Effector memory CD4-positive, alpha-beta T cell (primary cell): ENCODE measurements around the gene AFG1L.

ENCODE experiments used
- DNase-seq, 3 donors: peaks; one replicate each; pipeline ENCODE4 v3.0.0-alpha.2; 2020
- H3K27ac ChIP-seq: 2 replicates; pipeline ENCODE4 v1.7.0; 2013; ENCODE audit warnings: mild to moderate bottlenecking, low read length, moderate library complexity; ENCODE audit not compliant: insufficient read depth, poor library complexity, severe bottlenecking
- H3K27me3 ChIP-seq: replicated peaks from 2 replicates; pipeline ENCODE4 v1.7.0; 2013; ENCODE audit warnings: mild to moderate bottlenecking, low read length; ENCODE audit not compliant: insufficient read depth, control insufficient read depth, poor library complexity, severe bottlenecking
- H3K36me3 ChIP-seq: 2 replicates; pipeline ENCODE4 v1.7.0; 2013; ENCODE audit warnings: mild to moderate bottlenecking, low read length, moderate library complexity; ENCODE audit not compliant: control insufficient read depth, insufficient read depth
- H3K4me1 ChIP-seq: 2 replicates; pipeline ENCODE4 v1.7.0; 2013; ENCODE audit warnings: low read length, mild to moderate bottlenecking; ENCODE audit not compliant: control insufficient read depth, insufficient read depth, poor library complexity, severe bottlenecking
- H3K4me3 ChIP-seq: 2 replicates; pipeline ENCODE4 v1.7.0; 2013; ENCODE audit warnings: low read length, low read depth, mild to moderate bottlenecking; ENCODE audit not compliant: insufficient read depth, poor library complexity, severe bottlenecking
- H3K9me3 ChIP-seq: 2 replicates; pipeline ENCODE4 v1.7.0; 2013; ENCODE audit warnings: mild to moderate bottlenecking, low read length, moderate library complexity; ENCODE audit not compliant: control insufficient read depth

Gene AFG1L

GRCh38 chr6:108563292-108563691 is 268.4 kb downstream of the AFG1L start:
- Histone ChIP-seq H3K4me3 (no peak overlapping the region), H3K27ac (no peak overlapping the region), H3K9me3 (no peaks in the 10 kb centered on the region), H3K36me3 (peaks cover 3% of the 10 kb centered on the region), H3K27me3 (no peaks in the 10 kb centered on the region), H3K4me1 (peaks cover 29% of the 10 kb centered on the region)
- no peak for DNase-seq

- no peak for DNase-seq
- H3K27ac ChIP-seq, result peak overlapping the region; percentile 10
- no peaks in the 10 kb centered on the region for H3K9me3 ChIP-seq
- peaks cover 5% of the 10 kb centered on the region for H3K36me3 ChIP-seq
- H3K27me3 ChIP-seq, result no peaks in the 10 kb centered on the region
- H3K4me1 ChIP-seq, result peaks cover 29% of the 10 kb centered on the region
- H3K4me3 ChIP-seq, result no peak overlapping the region
Measured at GRCh38 chr6:108564178-108564577, 269.3 kb downstream of the AFG1L start.

- Histone ChIP-seq H3K36me3 (peaks cover 10% of the 10 kb centered on the region), H3K4me3 (no peak overlapping the region), H3K27ac (peak overlapping the region; percentile 10), H3K27me3 (no peaks in the 10 kb centered on the region), H3K9me3 (no peaks in the 10 kb centered on the region), H3K4me1 (peaks cover 29% of the 10 kb centered on the region)
- no peak for DNase-seq
Measured at GRCh38 chr6:108565091-108565766, 270.4 kb downstream of the AFG1L start.

GRCh38 chr6:108565893-108566292 is 271.0 kb downstream of the AFG1L start:
- Histone ChIP-seq H3K27me3 (no peaks in the 10 kb centered on the region), H3K36me3 (peaks cover 12% of the 10 kb centered on the region), H3K27ac (peak overlapping the region; percentile 10), H3K9me3 (no peaks in the 10 kb centered on the region), H3K4me3 (no peak overlapping the region), H3K4me1 (peaks cover 29% of the 10 kb centered on the region)
- DNase-seq, result no peak

GRCh38 chr6:108566406-108566805 is 271.6 kb downstream of the AFG1L start:
- peaks cover 29% of the 10 kb centered on the region for H3K4me1 ChIP-seq
- peaks cover 15% of the 10 kb centered on the region for H3K36me3 ChIP-seq
- no peak overlapping the region for H3K4me3 ChIP-seq

GRCh38 chr6:108568101-108568500 is 273.2 kb downstream of the AFG1L start:
- DNase-seq, result no peak
- H3K36me3 ChIP-seq, result peaks cover 15% of the 10 kb centered on the region
- H3K4me3 ChIP-seq, result no peak overlapping the region
- H3K4me1 ChIP-seq, result peaks cover 23% of the 10 kb centered on the region
- no peaks in the 10 kb centered on the region for H3K27me3 ChIP-seq
- no peaks in the 10 kb centered on the region for H3K9me3 ChIP-seq
- no peak overlapping the region for H3K27ac ChIP-seq

More at GRCh38 chr6:108566406-108566805, 271.6 kb downstream of the AFG1L start:
- no peaks in the 10 kb centered on the region for H3K27me3 ChIP-seq
- no peak for DNase-seq
- H3K27ac ChIP-seq, result no peak overlapping the region
- H3K9me3 ChIP-seq, result no peaks in the 10 kb centered on the region

- H3K36me3 ChIP-seq, result peaks cover 15% of the 10 kb centered on the region
- H3K27ac ChIP-seq, result no peak overlapping the region
- H3K27me3 ChIP-seq, result no peaks in the 10 kb centered on the region
- H3K4me1 ChIP-seq, result peaks cover 23% of the 10 kb centered on the region
- DNase-seq, result no peak
- no peak overlapping the region for H3K4me3 ChIP-seq
- H3K9me3 ChIP-seq, result no peaks in the 10 kb centered on the region
Measured at GRCh38 chr6:108568551-108569305, 273.9 kb downstream of the AFG1L start.

GRCh38 chr6:108570517-108570916 is 275.7 kb downstream of the AFG1L start:
- peaks cover 12% of the 10 kb centered on the region for H3K4me1 ChIP-seq
- H3K9me3 ChIP-seq, result no peaks in the 10 kb centered on the region
- peaks cover 15% of the 10 kb centered on the region for H3K36me3 ChIP-seq
- H3K4me3 ChIP-seq, result no peak overlapping the region
- no peak overlapping the region for H3K27ac ChIP-seq
- DNase-seq, result no peak
- H3K27me3 ChIP-seq, result no peaks in the 10 kb centered on the region

GRCh38 chr6:108574457-108575141 is 279.7 kb downstream of the AFG1L start:
- H3K4me3 ChIP-seq, result no peak overlapping the region
- peaks cover 5% of the 10 kb centered on the region for H3K36me3 ChIP-seq
- H3K27me3 ChIP-seq, result no peaks in the 10 kb centered on the region
- H3K27ac ChIP-seq, result no peak overlapping the region
- DNase-seq, result no peak
- H3K9me3 ChIP-seq, result no peaks in the 10 kb centered on the region
- no peaks in the 10 kb centered on the region for H3K4me1 ChIP-seq
